Central memory CD8-positive, alpha-beta T cell (primary cell): ENCODE results near the gene CACHD1.
"Not testable (repeated sequence)": the region's sequence is repeated elsewhere in the genome, so short reads cannot be mapped to it uniquely, and the experiment has no call there.

ENCODE experiments used
- ATAC-seq: fragments of 150-1000 bp; cut with Tn5 transposase; replicated peaks from 2 replicates; pipeline ENCODE4 v1.10.0; 2022; ENCODE audit warnings: mild to moderate bottlenecking, moderate FRiP score, moderate number of reproducible peaks; ENCODE audit not compliant: poor library complexity, severe bottlenecking; ENCODE audit errors: extremely low read depth
- DNase-seq, 2 donors: peaks; one replicate each; pipeline ENCODE4 v3.0.0; 2021; ENCODE audit warnings: low spot score in 2 of 2
- H3K27ac Mint-ChIP-seq: one replicate; pipeline ENCODE4 v1.8.0; 2022; ENCODE audit warnings: low read depth, mild to moderate bottlenecking, moderate library complexity, mixed read lengths
- H3K27me3 Mint-ChIP-seq: one replicate; pipeline ENCODE4 v1.8.0; 2022; ENCODE audit warnings: mixed read lengths
- H3K36me3 Mint-ChIP-seq: one replicate; pipeline ENCODE4 v1.8.0; 2022; ENCODE audit warnings: mild to moderate bottlenecking, moderate library complexity, mixed read lengths; ENCODE audit not compliant: insufficient read depth
- H3K4me1 Mint-ChIP-seq: one replicate; pipeline ENCODE4 v1.8.0; 2022; ENCODE audit warnings: mixed read lengths
- H3K4me3 Mint-ChIP-seq: one replicate; pipeline ENCODE4 v1.8.0; 2022; ENCODE audit warnings: mild to moderate bottlenecking, moderate library complexity, mixed read lengths
- H3K9me3 Mint-ChIP-seq: one replicate; pipeline ENCODE4 v1.8.0; 2022; ENCODE audit warnings: mixed read lengths

Gene CACHD1

GRCh38 chr1:64505944-64506655 lies 36.2 kb downstream of the CACHD1 start:
- ATAC-seq (no peak), DNase-seq (no peak)
- Mint-ChIP-seq H3K4me1 (peaks cover 9% of the 10 kb centered on the region), H3K27ac (peak overlapping the region; percentile 41), H3K4me3 (peak overlapping the region; percentile 79), H3K9me3 (no peaks in the 10 kb centered on the region), H3K36me3 (peaks cover 2% of the 10 kb centered on the region), H3K27me3 (peaks cover 91% of the 10 kb centered on the region)

GRCh38 chr1:64508629-64509028 lies 38.7 kb downstream of the CACHD1 start:
- Mint-ChIP-seq H3K36me3 (peaks cover 2% of the 10 kb centered on the region), H3K27me3 (peaks cover 75% of the 10 kb centered on the region), H3K27ac (no peak overlapping the region), H3K9me3 (no peaks in the 10 kb centered on the region), H3K4me1 (peaks cover 9% of the 10 kb centered on the region), H3K4me3 (no peak overlapping the region)
- ATAC-seq, result no peak
- no peak for DNase-seq

GRCh38 chr1:64511044-64511443 lies 41.1 kb downstream of the CACHD1 start:
- DNase-seq, result no peak
- Mint-ChIP-seq H3K27ac (no peak overlapping the region), H3K36me3 (no peaks in the 10 kb centered on the region), H3K4me3 (no peak overlapping the region), H3K9me3 (no peaks in the 10 kb centered on the region), H3K27me3 (peaks cover 55% of the 10 kb centered on the region), H3K4me1 (peaks cover 4% of the 10 kb centered on the region)
- ATAC-seq, result no peak

DNA sequence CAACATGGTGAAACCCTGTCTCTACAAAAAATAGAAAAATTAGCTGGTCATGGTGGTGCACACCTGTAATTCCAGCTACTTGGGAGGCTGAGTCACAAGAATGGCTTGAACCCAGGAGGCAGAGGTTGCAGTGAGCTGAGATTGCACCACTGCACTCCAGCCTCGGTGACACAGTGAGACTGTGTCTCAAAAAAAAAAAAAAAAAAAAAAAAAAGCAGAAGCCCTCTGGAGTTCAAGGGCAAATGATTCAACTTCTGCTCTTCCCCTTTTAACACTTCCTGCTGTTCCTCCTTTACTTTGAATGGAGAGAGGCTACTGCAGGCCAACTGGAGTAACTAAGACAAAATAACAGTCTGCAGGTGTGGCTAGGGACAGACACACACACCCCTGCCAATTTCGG lies 42.3 kb downstream of the CACHD1 start:
- H3K4me1 Mint-ChIP-seq, H3K27ac Mint-ChIP-seq, H3K9me3 Mint-ChIP-seq, H3K4me3 Mint-ChIP-seq, DNase-seq, ATAC-seq, H3K36me3 Mint-ChIP-seq: not testable (repeated sequence)
- peaks cover 43% of the 10 kb centered on the region for H3K27me3 Mint-ChIP-seq

GRCh38 chr1:64513545-64513944 lies 43.6 kb downstream of the CACHD1 start:
- Mint-ChIP-seq H3K36me3 (no peaks in the 10 kb centered on the region), H3K27ac (no peak overlapping the region)

GRCh38 chr1:64514197-64514765 lies 44.4 kb downstream of the CACHD1 start:
- Mint-ChIP-seq H3K36me3 (no peaks in the 10 kb centered on the region), H3K27me3 (peaks cover 23% of the 10 kb centered on the region), H3K9me3 (no peaks in the 10 kb centered on the region), H3K27ac (no peak overlapping the region), H3K4me3 (no peak overlapping the region), H3K4me1 (no peaks in the 10 kb centered on the region)
- no peak for ATAC-seq
- DNase-seq, result no peak

More at GRCh38 chr1:64513545-64513944, 43.6 kb downstream of the CACHD1 start:
- ATAC-seq (no peak), DNase-seq (no peak)
- Mint-ChIP-seq H3K27me3 (peaks cover 30% of the 10 kb centered on the region), H3K4me3 (no peak overlapping the region), H3K4me1 (no peaks in the 10 kb centered on the region), H3K9me3 (no peaks in the 10 kb centered on the region)

DNA sequence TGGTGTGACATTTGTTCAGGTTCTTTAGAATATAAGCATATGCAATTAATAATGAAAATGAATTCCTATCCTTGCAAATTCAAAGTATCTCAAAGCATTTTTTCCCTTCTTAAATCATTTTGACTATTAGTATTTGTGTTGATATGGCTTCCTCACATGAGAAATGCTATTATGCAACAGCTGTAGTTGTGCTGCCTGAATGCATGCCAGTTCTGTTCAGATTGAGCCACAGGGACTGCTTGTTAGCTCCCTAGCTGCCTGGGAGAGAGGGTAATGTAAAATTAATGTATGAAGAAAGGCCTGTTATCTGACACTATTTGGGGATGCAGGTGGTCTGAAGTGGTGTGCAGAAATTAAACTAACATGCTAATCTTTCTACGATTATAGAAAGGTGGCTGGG lies 45.5 kb downstream of the CACHD1 start:
- Mint-ChIP-seq H3K4me3 (no peak overlapping the region), H3K9me3 (no peaks in the 10 kb centered on the region), H3K27ac (no peak overlapping the region), H3K4me1 (no peaks in the 10 kb centered on the region), H3K27me3 (peaks cover 11% of the 10 kb centered on the region), H3K36me3 (no peaks in the 10 kb centered on the region)
- no peak for ATAC-seq
- DNase-seq, result no peak

DNA sequence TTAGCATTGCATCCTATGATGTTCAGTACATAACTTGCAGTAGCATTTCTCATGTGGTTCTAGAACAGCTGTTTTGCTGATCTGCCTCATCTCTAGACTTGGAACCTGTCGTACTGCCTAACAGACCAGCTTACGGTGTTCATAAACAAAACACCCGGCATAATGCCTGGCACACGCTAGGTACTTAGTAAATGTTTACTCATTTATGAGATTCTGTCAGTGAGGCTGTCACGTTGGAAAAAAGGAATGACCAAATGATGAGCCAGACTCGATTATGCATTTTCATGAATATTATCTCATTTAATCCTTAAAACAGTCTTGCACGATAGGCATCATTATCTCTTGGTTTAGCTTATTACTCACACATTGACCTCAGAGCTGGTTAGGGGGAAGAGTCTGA lies 46.4 kb downstream of the CACHD1 start:
- Mint-ChIP-seq H3K27me3 (peaks cover 2% of the 10 kb centered on the region), H3K27ac (no peak overlapping the region), H3K36me3 (no peaks in the 10 kb centered on the region), H3K9me3 (no peaks in the 10 kb centered on the region), H3K4me3 (no peak overlapping the region), H3K4me1 (no peaks in the 10 kb centered on the region)
- ATAC-seq (no peak), DNase-seq (no peak)

DNA sequence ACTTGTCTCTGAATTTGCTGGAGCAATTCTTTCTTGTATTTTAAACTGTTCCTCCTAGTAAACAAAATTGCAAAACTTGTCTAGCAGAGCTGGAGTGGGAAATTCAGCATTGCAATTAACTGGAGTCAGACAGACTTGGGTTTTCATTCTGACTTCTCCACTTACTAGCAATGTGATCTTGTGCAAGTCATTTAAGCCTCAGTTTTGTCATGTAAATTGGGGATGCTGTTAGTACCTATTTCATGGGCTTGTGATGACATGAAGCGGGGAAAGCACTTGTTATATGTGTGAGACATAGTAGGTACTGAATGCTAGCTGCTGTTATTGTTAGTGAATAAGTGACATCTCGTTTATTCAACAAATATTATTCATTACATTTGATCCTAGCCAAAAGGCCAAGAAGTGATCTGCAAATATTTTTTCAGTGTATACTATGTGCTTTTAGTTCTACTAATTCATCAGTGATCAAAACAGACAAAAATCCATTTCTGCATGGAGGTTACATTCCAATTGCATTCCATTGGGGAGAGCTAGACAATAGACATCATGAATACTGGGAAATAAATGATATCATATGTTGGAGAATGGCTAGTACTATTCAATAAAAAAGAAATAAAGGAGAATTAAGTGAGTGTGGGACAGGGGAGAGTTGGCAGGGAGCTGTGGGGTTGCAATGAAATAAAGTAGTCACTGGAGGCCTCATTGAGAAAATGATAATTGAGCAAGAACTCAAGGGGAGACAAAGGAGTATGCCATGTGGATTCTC lies 47.1 kb downstream of the CACHD1 start:
- Mint-ChIP-seq H3K9me3 (no peaks in the 10 kb centered on the region), H3K4me3 (no peak overlapping the region), H3K4me1 (no peaks in the 10 kb centered on the region), H3K27ac (no peak overlapping the region), H3K36me3 (no peaks in the 10 kb centered on the region), H3K27me3 (peaks cover under 1% of the 10 kb centered on the region)
- DNase-seq (no peak), ATAC-seq (no peak)

DNA sequence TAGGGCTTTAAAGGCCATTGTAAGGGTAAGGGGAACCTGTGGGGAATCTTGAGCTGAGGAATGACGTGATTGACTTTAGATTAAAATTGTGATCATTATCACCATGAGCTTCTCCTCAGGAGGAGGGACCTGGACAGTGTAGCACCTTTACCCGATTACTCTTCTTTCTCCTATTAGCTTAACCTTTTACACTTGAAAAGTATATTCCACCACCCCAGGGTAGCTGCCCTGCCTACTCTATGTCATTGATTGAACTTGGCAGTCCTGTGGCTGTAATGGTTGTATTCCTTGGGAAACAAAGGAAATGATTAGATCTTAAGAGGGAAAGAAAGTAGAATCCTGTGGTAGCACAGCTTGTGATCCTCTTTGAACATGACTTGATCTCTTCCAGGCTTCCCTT lies 47.7 kb downstream of the CACHD1 start:
- Mint-ChIP-seq H3K36me3 (no peaks in the 10 kb centered on the region), H3K4me1 (no peaks in the 10 kb centered on the region), H3K27ac (no peak overlapping the region), H3K9me3 (no peaks in the 10 kb centered on the region), H3K27me3 (peaks cover 7% of the 10 kb centered on the region), H3K4me3 (no peak overlapping the region)
- ATAC-seq (no peak), DNase-seq (no peak)

GRCh38 chr1:64518692-64519481 lies 49.0 kb downstream of the CACHD1 start:
- ATAC-seq, result no peak
- H3K36me3 Mint-ChIP-seq, result no peaks in the 10 kb centered on the region
- DNase-seq, result no peak
- H3K4me3 Mint-ChIP-seq, result no peak overlapping the region
- peaks cover 17% of the 10 kb centered on the region for H3K27me3 Mint-ChIP-seq
- no peaks in the 10 kb centered on the region for H3K9me3 Mint-ChIP-seq
- H3K4me1 Mint-ChIP-seq, result no peaks in the 10 kb centered on the region
- no peak overlapping the region for H3K27ac Mint-ChIP-seq

- Mint-ChIP-seq H3K27me3 (peaks cover 24% of the 10 kb centered on the region), H3K4me3 (no peak overlapping the region), H3K4me1 (no peaks in the 10 kb centered on the region), H3K9me3 (no peaks in the 10 kb centered on the region), H3K36me3 (no peaks in the 10 kb centered on the region), H3K27ac (no peak overlapping the region)
- ATAC-seq (no peak), DNase-seq (no peak)
These were observed 50.0 kb downstream of the CACHD1 start for GRCh38 chr1:64519901-64520300.
